ENCODE data around the gene LGALS4.
"Not testable (repeated sequence)": the region's sequence is repeated elsewhere in the genome, so short reads cannot be mapped to it uniquely, and the experiment has no call there.

Gene LGALS4

DNA sequence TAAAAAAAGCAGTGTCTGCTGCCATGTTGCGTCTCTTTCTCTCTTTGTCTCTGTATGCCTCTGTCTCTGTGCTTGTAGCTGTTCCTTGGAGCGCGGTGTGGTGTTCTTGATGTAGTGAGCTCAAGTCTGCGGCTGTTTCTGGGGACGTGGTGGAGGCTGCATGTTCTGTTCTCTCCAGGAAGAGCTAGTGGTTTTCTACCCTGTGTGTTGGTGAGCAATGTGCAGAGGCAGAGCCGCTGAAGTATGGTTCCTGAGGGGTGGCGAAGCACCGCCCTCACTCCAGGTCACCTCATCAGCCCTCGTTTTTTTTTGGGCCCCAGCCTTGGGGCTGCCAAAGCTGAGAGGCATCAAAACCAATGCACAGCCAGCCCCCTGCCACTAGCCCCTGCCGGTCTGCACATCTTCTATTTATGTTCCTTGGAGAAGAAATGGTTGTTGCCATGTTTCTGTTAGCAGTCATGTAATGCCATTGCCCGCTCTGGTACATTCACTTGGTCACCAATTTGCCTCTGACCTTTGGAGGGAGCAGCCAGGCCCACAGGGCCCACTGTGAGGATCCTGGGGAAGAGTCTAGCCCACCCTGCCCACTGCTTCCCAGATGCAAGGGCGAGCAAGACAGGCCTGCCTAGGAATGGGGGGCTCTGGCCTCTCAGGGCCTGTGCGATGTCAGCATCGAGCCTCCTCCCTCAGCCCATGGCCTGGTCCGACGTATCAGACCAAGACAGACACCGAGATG is 29.9 kb upstream of the LGALS4 start:
- no peak for DNase-seq

- no peak for DNase-seq
Observed at GRCh38 chr19:38841787-38842438, 29.2 kb upstream of the LGALS4 start.

DNA sequence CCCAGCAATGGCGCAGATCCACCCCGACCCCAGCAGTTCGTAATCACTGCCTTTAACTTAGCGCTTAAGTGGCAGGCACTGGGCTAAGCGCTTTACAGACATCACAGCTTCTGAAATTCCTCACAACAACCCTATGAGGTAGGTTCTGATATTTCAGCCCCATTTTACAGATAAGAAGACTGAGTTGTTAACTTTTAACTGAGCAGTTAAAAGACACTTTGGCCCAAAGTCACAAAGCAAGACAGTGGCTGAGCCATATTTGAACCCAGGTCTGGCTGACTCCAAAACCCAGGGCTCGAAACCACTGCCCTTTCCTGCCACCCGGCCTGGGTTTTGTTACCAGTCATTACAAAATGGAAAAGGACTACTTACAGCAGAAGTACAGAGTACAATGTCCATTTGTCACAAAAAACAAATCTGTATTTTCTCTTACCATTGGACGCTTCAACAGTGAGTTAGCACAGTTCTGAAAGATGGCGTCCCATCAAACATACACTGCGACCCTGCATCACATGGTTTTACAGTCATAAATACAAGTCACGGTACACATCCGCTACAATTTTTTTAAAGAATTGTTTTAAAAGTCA is 28.5 kb upstream of the LGALS4 start:
- DNase-seq = no peak

GRCh38 chr19:38840583-38840968 is 27.8 kb upstream of the LGALS4 start:
- DNase-seq = no peak

DNA sequence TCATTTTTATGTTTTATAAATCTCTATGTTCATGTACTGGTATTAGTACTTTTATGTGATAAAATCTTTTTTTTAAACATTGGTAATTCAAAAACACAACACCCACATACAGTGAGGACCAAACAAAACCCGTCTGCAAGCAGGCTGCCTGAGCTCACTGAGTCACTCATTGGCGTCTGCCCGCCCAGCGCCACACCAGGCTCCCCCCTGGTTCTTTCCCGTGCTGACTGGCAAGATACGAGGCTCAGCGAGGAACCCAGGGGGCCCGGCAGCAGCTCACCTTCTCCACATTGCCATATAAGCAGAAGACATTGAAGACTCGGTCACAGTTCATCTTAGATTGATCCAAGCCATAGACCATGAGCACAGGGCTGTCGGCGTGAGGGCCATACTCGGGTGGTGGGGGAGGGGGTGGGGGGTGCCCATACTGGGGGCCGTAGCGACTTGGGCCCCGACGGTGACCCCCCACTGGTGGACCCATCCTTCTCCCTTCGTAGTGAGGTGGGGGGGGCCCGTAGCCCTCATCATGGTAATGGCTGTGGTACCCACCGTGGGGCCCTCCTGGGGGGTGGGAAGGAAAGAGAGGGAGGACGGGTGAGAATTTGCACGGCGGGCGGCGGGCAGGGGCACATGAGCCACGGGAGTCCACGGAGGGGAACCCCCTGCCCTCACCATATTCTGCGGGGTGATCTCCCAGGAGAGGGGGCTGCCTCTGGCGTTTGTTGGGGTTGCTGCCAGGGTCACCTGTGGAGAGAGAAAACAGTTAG is 27.3 kb upstream of the LGALS4 start:
- no peak for DNase-seq

- DNase-seq = no peak
Observed at GRCh38 chr19:38838986-38839761, 26.4 kb upstream of the LGALS4 start.

DNA sequence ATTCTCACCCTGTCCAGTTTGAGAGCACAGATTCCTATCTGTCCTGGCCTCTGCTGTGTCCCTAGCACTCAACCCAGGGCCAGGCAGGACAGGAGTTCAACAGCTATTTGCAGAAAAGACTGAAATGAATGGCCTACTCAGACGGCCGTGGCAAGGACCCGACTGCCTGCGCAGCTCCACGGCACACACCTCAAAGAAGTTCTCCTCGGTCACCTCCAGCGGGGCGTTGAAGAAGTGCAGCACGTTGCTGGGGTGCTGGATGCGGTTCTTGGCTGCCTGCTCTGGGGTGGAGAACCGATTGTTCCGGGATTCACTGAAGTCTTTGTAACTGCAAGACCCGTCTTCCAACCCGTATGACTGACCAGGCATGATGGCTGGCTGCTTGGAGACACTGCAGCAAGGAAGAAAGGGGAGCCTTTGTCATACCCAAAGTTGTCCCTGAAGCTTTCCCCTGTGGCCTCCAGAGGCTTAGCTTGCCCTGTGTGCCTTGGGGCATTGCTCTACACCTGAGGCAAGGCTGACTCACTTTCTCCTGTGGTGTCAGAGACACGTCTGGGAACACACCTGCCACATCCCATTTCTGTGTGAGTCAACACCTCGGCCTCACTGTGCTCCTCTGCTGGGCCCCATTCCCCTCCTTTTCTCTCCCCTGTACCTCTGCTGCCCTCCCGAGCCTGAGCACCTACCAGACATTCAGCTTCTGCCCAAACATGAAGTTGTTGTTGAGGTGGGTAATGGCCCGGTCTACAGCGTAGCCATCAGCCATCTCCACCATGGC is 25.7 kb upstream of the LGALS4 start:
- DNase-seq = no peak

DNA sequence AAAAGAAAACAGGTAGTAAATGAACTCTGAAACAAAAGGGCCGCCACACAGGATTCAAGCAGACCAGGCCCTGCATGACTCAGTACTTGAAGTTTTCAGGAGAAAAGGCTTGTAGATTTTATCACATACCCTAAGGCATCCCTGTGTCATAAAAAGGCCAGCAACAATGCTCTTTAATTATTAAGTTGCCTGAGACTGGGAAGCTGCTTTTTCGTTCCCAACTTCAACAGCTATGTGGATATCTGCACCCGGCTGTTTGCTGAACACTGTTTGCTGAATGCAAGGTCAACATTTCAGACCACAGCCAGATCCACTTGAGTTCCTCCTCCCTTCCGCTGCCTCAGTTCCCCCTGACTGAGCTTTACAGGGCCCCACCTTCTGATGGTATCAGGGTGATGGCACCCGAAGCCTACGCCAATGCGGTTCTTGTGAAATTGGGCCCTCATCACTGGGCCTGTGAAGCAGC is 24.9 kb upstream of the LGALS4 start:
- no peak for DNase-seq

DNA sequence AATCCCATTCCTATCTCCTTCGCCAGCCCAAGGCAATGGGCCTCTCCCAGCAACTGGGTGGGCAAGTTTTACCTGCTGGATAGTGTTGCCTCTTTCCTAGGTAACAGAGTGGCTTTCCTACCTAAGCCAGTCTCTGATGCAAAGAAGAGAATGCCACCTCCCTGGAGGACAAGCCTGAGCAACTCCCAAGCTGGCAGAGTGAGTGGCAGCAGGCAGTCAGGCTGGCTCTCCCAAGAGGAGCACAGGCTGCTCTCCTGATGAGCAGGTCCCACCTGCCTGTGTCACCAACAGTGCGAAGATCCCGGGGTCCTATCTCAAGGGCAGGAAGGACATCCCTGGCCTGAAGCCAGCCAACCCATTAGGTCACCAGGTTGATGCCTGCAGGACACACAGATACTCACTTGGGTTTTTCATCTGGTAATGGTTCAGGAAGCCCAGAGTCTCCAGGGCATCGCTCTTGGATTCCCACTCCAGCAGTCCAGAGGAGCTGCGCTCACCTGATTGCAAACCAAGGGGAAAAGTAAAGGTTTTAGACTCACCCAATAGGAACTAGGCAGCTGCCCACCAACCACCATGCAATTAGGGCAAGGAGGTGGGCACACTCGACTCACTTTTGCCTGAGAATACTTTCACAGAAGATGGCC is 24.4 kb upstream of the LGALS4 start:
- DNase-seq = no peak

DNA sequence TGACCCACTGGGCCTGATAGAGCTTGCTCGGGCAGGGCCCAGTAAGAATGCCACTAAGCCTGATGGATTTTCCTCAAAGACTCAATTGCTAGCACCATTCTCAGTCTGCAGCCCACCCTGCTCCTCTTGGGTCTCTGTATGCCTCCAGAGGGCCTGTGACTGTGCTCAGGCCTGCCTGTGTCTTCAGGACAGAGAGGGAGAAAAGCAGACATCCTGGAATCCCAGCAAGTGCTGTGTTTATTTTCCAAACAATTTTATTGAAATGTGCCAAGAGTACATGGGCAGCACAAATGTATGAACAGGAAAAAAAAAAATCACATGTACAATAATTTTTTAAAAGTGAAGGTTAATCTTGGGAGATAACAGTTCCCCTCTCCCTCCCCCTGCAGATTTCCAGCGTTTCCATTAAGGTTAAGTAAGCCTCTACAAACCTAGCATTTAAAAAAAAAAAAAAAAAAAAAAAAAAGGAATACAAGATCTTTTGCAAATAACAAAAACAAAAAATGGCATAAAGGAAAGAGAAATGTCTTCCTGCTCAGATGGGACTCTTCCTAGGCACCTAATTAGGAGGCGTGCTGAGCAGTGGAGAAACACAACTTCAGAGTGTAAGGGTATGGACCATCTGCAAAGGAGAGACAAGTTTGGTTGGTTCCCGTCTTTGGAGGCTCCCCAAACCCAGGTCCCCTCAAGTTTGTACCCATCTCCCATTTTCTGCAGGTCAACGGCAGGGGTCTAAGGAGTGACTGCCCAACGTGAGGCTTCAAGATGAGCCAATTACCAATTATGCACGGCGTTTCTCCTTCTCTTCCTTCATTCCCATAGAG is 23.6 kb upstream of the LGALS4 start:
- no peak for DNase-seq

DNA sequence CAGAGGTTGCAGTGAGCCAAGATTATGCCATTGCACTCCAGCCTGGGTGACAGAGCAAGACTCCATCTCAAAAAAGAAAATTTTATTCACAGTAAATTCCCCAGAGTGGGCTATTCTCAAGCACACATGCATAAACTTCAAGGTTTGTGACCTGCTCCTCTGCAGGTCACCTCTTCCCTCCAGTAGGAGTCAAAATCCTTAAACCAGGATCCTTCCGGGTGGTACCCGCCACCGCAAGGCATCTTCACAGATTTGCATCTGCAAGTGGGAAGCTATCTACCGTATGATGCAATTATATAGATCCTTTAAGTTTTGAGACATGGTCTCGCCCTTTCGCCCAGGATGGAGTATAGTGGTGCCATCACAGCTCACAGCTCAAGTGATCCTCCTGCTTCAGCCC is 21.8 kb upstream of the LGALS4 start:
- no peak for DNase-seq

- DNase-seq = no peak
Observed at GRCh38 chr19:38834104-38834490, 21.4 kb upstream of the LGALS4 start.

DNA sequence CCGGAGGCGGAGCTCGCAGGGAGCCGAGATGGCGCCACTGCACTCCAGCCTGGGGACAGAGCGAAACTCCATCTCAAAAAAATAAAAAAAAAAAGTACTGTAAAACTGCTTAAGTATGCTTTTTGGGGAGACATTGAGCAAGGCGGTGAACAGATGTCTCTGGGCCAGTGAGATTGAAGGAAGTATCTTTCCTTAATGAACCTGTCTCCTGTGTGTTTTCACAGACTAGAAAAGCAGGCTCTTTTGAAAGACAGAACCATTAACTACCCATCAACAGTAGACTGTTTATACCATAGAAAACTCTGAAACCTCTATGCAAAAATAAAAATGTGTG is 20.3 kb upstream of the LGALS4 start:
- DNase-seq = no peak

DNA sequence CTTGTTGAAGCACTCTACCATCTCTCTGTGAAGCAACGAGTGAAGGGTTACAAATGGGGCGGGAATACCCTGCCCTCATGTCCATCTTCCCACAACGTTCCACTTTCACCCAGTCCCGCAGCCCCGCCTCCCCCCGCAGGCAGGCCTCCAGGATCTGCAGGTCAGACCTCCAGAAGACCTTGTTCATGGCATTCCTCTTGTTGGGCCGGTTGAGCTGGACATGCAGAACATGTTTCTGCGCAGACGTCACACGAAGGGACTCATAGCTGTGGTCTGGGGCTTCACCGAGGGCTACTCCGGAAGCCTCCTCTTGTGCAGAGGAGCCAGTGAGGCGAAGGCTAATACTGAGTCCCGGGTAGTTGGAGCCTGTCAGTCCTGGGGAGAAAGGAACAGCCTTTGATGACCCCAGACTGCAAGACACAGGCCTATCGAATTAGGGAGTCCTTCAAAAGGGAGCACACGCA is 18.4 kb upstream of the LGALS4 start:
- DNase-seq = peak in 6 of 14 donors; percentile 22 to 62 (median 42)

DNA sequence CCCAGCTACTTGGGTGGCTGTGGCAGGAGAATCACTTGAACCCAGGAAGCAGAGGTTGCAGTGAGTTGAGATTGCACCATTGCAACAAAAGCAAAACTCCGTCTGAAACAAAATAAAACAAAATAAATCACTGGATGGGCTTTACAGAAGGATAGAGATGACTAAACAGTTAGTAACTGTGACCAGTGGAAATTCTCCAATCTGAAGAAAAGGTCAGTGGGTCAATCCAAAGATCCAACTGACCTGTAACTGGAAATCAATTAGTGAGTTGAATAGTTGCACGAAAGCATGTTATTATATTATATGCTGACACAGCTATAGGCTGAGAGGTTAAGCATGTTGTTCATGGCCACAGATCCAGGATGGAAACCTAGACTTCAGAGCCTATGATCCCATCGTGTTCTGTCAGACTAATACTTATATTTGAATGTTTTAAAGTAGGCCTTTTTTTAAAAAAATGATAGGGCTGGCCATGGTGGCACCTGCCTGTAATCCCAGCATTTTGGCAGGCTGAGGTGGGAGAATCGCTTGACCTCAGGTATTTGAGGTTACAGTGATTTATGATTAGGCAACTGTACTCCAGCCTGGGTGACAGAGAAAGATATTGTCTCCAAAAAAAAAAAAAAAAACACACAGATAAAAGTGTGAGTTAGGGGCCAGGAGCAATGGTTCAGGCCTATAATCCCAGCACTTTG is 17.4 kb upstream of the LGALS4 start:
- no peak for DNase-seq

GRCh38 chr19:38829203-38829602 is 16.5 kb upstream of the LGALS4 start:
- DNase-seq = not testable (repeated sequence)

DNA sequence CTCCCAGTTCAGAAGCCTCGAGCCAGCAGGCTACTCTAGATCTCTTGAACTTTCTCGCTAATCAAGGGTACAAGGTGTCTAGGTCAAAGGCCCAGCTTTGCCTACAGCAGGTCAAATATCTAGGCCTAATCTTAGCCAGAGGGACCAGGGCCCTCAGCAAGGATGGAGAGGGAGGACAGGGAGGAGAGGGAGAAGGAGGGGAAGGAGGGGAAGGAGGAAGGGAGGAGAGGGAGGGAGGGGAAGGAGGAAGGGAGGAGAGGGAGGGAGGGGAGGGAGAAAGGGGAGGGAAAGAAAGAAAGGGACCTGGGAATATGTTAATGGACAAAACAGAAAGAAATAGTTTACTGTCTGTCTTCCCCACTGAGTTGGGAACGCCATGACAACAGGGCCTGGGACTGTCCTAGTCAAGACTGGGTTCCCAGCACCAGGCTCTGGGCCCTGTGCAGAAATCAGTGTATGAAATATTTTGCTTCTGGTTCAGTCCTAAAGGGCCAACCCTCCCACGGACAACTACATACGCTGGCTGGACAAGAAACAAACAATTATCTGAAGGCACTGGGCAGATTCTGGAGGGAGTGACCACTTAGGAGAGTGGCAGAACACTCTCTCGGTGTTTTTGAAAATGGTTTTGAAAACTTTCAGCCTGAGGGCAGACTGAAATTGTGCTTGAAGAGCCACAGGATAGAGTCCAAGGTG is 14.3 kb upstream of the LGALS4 start:
- no peak for DNase-seq

DNA sequence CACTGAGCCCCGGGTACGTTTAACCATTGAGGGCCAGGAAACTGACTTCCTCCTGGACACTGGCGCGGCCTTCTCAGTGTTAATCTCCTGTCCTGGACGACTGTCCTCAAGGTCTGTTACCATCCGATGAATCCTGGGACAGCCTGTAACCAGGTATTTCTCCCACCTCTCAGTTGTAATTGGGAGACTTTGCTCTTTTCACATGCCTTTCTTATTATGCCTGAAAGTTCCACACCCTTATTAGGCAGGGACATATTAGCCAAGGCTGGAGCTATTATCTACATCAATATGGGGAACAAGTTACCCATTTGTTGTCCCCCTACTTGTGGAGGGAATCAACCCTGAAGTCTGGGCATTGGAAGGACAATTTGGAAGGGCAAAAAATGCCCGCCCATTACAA is 13.2 kb upstream of the LGALS4 start:
- not testable (repeated sequence) for DNase-seq

Data from C1 segment of cervical spinal cord (tissue), 14 donors.